Endodermal cell (in vitro differentiated cells): ENCODE results near the gene PDE4D. TPM values are rescaled to one million over a fixed set of nuclear protein-coding genes. Genes with fewer than 3 reads are reported as not detected.

Source experiments
- DNase-seq: peaks from one replicate; pipeline ENCODE4 v3.0.0-alpha.2; 2017
- H3K27ac ChIP-seq: 2 replicates; pipeline ENCODE4 v1.5.1; 2013; ENCODE audit warnings: mild to moderate bottlenecking, low read depth, low read length, moderate library complexity
- H3K27me3 ChIP-seq: 2 replicates; pipeline ENCODE4 v1.6.1; 2013; ENCODE audit warnings: mild to moderate bottlenecking, low read length, moderate library complexity; ENCODE audit not compliant: insufficient read depth, control insufficient read depth, poor library complexity, severe bottlenecking
- H3K36me3 ChIP-seq: 2 replicates; pipeline ENCODE4 v1.7.0; 2013; ENCODE audit warnings: mild to moderate bottlenecking, low read length, moderate library complexity; ENCODE audit not compliant: control insufficient read depth, insufficient read depth
- H3K4me1 ChIP-seq: one replicate; pipeline ENCODE4 v1.7.0; 2013; ENCODE audit warnings: low read length; ENCODE audit not compliant: control insufficient read depth, insufficient read depth
- H3K4me3 ChIP-seq: 2 replicates; pipeline ENCODE4 v1.5.1; 2013; ENCODE audit warnings: mild to moderate bottlenecking, low read length, moderate library complexity
- H3K9ac ChIP-seq: 2 replicates; pipeline ENCODE4 v1.6.1; 2013; ENCODE audit warnings: mild to moderate bottlenecking, low read length, moderate library complexity; ENCODE audit not compliant: poor library complexity, severe bottlenecking; ENCODE audit errors: extremely low read depth
- H3K9me3 ChIP-seq: 2 replicates; pipeline ENCODE4 v1.6.1; 2013; ENCODE audit warnings: mild to moderate bottlenecking, low read length, moderate library complexity; ENCODE audit not compliant: control insufficient read depth
- H3K27ac Mint-ChIP-seq: 2 replicates; pipeline ENCODE4 v1.8.0; 2020; ENCODE audit warnings: mixed read lengths
- H3K27me3 Mint-ChIP-seq: 2 replicates; pipeline ENCODE4 v1.8.0; 2021; ENCODE audit warnings: mild to moderate bottlenecking, mixed read lengths; ENCODE audit not compliant: insufficient read depth
- H3K36me3 Mint-ChIP-seq: 2 replicates; pipeline ENCODE4 v1.8.0; 2020; ENCODE audit warnings: low read depth, mixed read lengths
- H3K4me1 Mint-ChIP-seq: 2 replicates; pipeline ENCODE4 v1.8.0; 2020; ENCODE audit warnings: mixed read lengths
- H3K4me3 Mint-ChIP-seq: 2 replicates; pipeline ENCODE4 v1.8.0; 2020; ENCODE audit warnings: mild to moderate bottlenecking, moderate library complexity, mixed read lengths
- H3K9me3 Mint-ChIP-seq: 2 replicates; pipeline ENCODE4 v1.8.0; 2020; ENCODE audit warnings: mild to moderate bottlenecking, mixed read lengths
- WGBS, 2 experiments: methylation state at CpG; one replicate each; pipeline versions ENCODE4 v1.1.5 to v1.1.7; 2013; ENCODE audit warnings: missing lambda C conversion rate in 2 of 2, mixed read lengths in 1 of 2; ENCODE audit not compliant: insufficient coverage in 1 of 2, insufficient read length in 1 of 2; 5-methylcytosine and 5-hydroxymethylcytosine counted together
- total RNA-seq, 2 donors: library from RNA; stranded (reverse); fragmentation: NEBNext Ultra II Directional in 1 of 2; extraction: Animal tissue kit (Norgen Biotek cat#: 25700) in 1 of 2; gene quantifications; 2 replicates in 1 of 2; 3 replicates in 1 of 2; pipeline ENCODE4 v1.2.1, GENCODE V29; 2021
- TF ChIP-seq, protein P1 (sequence below): fragments of 200-600 bp; sonication (generic); conservative IDR thresholded peaks from 2 replicates; pipeline ENCODE4 v1.5.0; 2021; ENCODE audit warnings: antibody characterized with exemption, mild to moderate bottlenecking

PDE4D gene
- total RNA-seq, 2 donors from 2014 or later: 9.2 to 11.4 TPM

DNA sequence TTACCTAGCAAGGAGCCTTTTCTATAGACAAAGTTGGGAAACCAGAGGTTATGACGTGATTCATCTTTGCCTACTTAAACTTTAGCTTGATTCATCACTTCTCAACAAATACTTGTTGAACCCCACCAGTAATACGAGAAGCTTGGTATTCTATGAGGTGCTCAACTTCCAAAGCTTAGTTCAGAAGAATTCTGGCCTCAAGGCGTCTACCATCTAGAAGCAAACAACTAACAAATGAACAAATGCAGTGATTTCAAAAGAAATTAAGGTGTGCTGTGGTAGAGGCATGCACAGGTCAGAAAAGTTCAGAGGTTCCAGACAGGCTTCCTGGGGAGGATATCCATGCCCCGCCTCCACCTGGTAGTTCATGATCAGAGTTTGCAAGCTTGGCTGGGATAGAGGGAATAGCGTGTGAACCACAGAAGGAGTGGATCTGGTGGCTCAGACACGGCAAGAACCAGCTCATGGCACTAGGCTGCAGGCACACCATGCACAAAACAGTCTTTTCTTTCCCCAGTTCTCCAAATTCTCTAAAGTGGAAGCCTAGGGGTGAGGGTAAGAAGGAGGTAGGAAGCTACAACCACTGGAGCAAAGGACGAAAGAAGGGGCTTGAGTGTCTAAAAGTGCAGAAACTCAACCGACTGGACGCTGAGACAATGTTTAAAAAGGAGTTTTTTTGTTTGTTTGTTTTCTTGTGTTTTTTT lies 837.6 kb downstream of the PDE4D start:
- Mint-ChIP-seq H3K27me3 (no peaks in the 10 kb centered on the region), H3K36me3 (no peaks in the 10 kb centered on the region), H3K27ac (no peak overlapping the region), H3K4me3 (no peak overlapping the region), H3K4me1 (no peaks in the 10 kb centered on the region), H3K9me3 (no peaks in the 10 kb centered on the region)
- no peaks in the 10 kb centered on the region for H3K4me1 ChIP-seq
- H3K9me3 ChIP-seq: no peaks in the 10 kb centered on the region
- TF ChIP-seq, protein P1, sequence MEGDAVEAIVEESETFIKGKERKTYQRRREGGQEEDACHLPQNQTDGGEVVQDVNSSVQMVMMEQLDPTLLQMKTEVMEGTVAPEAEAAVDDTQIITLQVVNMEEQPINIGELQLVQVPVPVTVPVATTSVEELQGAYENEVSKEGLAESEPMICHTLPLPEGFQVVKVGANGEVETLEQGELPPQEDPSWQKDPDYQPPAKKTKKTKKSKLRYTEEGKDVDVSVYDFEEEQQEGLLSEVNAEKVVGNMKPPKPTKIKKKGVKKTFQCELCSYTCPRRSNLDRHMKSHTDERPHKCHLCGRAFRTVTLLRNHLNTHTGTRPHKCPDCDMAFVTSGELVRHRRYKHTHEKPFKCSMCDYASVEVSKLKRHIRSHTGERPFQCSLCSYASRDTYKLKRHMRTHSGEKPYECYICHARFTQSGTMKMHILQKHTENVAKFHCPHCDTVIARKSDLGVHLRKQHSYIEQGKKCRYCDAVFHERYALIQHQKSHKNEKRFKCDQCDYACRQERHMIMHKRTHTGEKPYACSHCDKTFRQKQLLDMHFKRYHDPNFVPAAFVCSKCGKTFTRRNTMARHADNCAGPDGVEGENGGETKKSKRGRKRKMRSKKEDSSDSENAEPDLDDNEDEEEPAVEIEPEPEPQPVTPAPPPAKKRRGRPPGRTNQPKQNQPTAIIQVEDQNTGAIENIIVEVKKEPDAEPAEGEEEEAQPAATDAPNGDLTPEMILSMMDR: no peak
- no peaks in the 10 kb centered on the region for H3K36me3 ChIP-seq
- H3K4me3 ChIP-seq: no peak overlapping the region
- DNase-seq: no peak
- H3K27me3 ChIP-seq: no peaks in the 10 kb centered on the region
- H3K9ac ChIP-seq: no peak overlapping the region
- H3K27ac ChIP-seq: no peak overlapping the region
- WGBS, 2 experiments: 86% methylated on average over 5 to 9 of the region's 9 CpGs

DNA sequence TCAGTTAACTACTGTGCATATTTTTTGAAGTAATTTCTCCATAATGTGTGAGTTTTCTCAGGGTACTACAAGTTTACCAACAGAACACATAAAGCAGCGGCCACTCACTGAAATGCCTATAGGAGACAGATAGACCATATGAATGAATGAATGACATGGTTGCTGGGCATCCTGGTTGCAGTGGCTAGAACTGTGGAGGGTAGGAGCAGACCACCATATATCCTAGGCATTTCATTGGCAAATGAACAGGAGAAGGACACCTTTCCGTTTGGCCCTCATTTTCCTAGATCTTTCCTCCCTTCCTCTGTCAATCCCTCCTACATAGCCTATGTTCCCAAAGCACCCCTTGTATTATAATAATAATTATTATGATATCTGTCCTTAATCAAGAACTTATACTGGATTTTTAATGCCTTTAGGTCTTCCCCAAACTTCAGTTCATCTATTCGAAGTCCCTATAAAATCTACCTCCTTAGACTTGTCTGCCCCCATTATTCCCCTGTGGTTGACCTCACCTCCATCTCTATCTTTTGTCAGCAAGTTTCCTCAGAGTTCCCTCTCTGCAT lies 838.5 kb downstream of the PDE4D start:
- TF ChIP-seq, protein P1: no peak
- no peaks in the 10 kb centered on the region for H3K4me1 ChIP-seq
- no peak overlapping the region for H3K27ac ChIP-seq
- Mint-ChIP-seq H3K4me1 (no peaks in the 10 kb centered on the region), H3K27ac (no peak overlapping the region), H3K36me3 (no peaks in the 10 kb centered on the region), H3K9me3 (no peaks in the 10 kb centered on the region), H3K4me3 (no peak overlapping the region), H3K27me3 (no peaks in the 10 kb centered on the region)
- no peak for DNase-seq
- H3K4me3 ChIP-seq: no peak overlapping the region
- no peaks in the 10 kb centered on the region for H3K27me3 ChIP-seq
- no peaks in the 10 kb centered on the region for H3K36me3 ChIP-seq
- WGBS, 2 experiments: 67 to 90% methylated on average over 1 to 3 of the region's 3 CpGs
- no peaks in the 10 kb centered on the region for H3K9me3 ChIP-seq
- H3K9ac ChIP-seq: no peak overlapping the region

DNA sequence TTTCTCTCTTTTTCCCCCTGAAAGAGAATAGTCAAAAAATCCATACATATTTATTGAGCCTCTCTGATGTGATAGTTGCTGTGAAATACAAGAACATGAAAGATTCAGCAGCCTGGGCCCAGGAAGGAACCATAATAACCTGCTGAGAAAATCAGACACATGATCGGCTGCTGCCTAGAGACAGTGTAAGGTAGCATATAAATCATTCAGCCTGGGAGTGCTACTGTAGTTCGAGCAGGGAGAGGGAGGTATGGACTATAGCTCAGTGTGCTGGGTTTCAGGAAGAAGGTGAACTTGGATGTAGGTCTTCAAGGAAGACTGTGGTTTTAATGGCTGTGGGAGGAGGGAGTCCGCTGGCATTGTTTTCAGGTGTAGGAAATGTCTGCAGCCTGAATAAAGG lies 841.6 kb downstream of the PDE4D start:
- Mint-ChIP-seq H3K4me3 (no peak overlapping the region), H3K27ac (no peak overlapping the region), H3K4me1 (peaks cover 9% of the 10 kb centered on the region), H3K36me3 (no peaks in the 10 kb centered on the region), H3K9me3 (no peaks in the 10 kb centered on the region), H3K27me3 (no peaks in the 10 kb centered on the region)
- no peaks in the 10 kb centered on the region for H3K27me3 ChIP-seq
- WGBS, 2 experiments: 85 to 92% methylated on average over 2 to 3 of the region's 3 CpGs
- H3K4me3 ChIP-seq: no peak overlapping the region
- H3K9me3 ChIP-seq: no peaks in the 10 kb centered on the region
- H3K9ac ChIP-seq: no peak overlapping the region
- H3K27ac ChIP-seq: no peak overlapping the region
- H3K4me1 ChIP-seq: no peaks in the 10 kb centered on the region
- TF ChIP-seq, protein P1: no peak
- H3K36me3 ChIP-seq: no peaks in the 10 kb centered on the region
- no peak for DNase-seq
